Suprapubic skin (tissue), 3 donors: Measurements from ENCODE around the gene TUT1.

Experiments used
- EP300 ChIP-seq: sonication (generic); formaldehyde crosslinking; IDR thresholded peaks from one replicate; pipeline ENCODE4 v1.6.1; 2017; ENCODE audit warnings: antibody characterized with exemption
- POLR2A ChIP-seq, 2 donors: fragments of 450-650 bp; IDR thresholded peaks; one replicate each; pipeline ENCODE4 v1.6.1; 2017; ENCODE audit warnings: antibody characterized with exemption in 2 of 2, mild to moderate bottlenecking in 2 of 2, moderate library complexity in 2 of 2
- TF ChIP-seq, protein P1 (sequence below), 2 donors: fragments of 200-600 bp in 1 of 2; fragments of 450-650 bp in 1 of 2; sonication (generic) in 1 of 2; IDR thresholded peaks; one replicate each; pipeline ENCODE4 v1.5.1; 2016 to 2019; ENCODE audit warnings: antibody characterized with exemption in 2 of 2, mild to moderate bottlenecking in 1 of 2, moderate library complexity in 1 of 2

DNA sequence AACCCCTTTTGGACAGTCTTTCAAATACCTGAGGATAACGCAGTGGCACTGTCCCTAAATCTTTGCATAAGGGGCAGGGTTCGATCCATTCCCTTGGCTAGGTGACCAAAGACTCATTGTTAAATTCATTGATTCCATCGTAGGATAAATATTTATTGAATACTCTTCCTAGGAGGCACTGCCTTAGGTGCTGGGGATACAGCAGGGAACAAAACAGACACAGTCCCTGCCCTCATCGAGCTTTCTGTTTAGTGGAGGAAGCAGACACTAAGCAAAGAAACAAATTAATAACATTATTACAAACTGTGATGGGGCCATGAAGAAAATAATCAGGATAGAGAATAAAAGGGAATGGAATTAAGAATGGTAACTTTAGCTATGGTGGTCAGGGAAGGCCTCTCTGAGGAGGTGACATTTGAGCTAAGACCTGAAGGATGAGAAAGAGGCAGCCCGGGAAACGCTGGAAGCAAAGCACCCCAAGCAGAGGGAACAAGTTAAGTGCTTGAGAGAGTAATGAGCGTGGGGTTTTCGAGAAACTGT, 29.8 kb upstream of the TUT1 start:
- TF ChIP-seq, protein P1, sequence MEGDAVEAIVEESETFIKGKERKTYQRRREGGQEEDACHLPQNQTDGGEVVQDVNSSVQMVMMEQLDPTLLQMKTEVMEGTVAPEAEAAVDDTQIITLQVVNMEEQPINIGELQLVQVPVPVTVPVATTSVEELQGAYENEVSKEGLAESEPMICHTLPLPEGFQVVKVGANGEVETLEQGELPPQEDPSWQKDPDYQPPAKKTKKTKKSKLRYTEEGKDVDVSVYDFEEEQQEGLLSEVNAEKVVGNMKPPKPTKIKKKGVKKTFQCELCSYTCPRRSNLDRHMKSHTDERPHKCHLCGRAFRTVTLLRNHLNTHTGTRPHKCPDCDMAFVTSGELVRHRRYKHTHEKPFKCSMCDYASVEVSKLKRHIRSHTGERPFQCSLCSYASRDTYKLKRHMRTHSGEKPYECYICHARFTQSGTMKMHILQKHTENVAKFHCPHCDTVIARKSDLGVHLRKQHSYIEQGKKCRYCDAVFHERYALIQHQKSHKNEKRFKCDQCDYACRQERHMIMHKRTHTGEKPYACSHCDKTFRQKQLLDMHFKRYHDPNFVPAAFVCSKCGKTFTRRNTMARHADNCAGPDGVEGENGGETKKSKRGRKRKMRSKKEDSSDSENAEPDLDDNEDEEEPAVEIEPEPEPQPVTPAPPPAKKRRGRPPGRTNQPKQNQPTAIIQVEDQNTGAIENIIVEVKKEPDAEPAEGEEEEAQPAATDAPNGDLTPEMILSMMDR (IDR thresholded peaks at IDR 0.05): no peak
- TF ChIP-seq EP300 (no peak), POLR2A (IDR thresholded peaks at IDR 0.05) (no peak)
